Measurements from ENCODE around the gene PIPOX.

Gene PIPOX

GRCh38 chr17:29018788-29019474 lies 24.0 kb upstream of the PIPOX start:
- H3K4me3 ChIP-seq (ENCODE audit: low read depth, low read length), result no peak overlapping the region
- TF ChIP-seq, protein P1, sequence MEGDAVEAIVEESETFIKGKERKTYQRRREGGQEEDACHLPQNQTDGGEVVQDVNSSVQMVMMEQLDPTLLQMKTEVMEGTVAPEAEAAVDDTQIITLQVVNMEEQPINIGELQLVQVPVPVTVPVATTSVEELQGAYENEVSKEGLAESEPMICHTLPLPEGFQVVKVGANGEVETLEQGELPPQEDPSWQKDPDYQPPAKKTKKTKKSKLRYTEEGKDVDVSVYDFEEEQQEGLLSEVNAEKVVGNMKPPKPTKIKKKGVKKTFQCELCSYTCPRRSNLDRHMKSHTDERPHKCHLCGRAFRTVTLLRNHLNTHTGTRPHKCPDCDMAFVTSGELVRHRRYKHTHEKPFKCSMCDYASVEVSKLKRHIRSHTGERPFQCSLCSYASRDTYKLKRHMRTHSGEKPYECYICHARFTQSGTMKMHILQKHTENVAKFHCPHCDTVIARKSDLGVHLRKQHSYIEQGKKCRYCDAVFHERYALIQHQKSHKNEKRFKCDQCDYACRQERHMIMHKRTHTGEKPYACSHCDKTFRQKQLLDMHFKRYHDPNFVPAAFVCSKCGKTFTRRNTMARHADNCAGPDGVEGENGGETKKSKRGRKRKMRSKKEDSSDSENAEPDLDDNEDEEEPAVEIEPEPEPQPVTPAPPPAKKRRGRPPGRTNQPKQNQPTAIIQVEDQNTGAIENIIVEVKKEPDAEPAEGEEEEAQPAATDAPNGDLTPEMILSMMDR (IDR thresholded peaks at IDR 0.05; ENCODE audit: control insufficient read depth, extremely low read depth, insufficient read depth), result no peak
- DNase-seq (ENCODE audit: low read depth), result no peak

GRCh38 chr17:29019475-29020181 lies 23.3 kb upstream of the PIPOX start:
- H3K4me3 ChIP-seq (ENCODE audit: low read depth, low read length), result no peak overlapping the region
- TF ChIP-seq, protein P1 (IDR thresholded peaks at IDR 0.05; ENCODE audit: control insufficient read depth, extremely low read depth, insufficient read depth), result no peak
- DNase-seq (ENCODE audit: low read depth), result no peak

DNA sequence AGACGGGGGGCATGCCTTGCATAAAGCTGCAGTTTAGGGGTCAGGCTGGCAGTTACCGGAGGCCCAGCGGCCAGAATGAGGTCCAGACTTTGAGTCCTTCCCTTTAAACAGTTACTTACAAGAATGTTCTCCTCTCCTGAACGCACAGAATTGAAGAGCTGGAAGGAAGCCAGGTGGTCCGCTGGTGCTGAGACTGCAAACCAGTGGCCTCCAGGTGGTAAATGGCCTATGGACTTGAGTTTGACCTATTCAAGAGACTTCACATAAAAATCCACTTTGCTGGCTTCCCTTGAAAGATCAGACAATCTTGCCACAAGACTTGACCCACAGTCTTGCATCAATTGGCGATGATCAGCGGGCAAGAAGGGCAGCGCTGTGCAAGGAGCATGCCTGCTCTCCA lies 22.4 kb upstream of the PIPOX start:
- TF ChIP-seq, protein P1 (IDR thresholded peaks at IDR 0.05; ENCODE audit: control insufficient read depth, extremely low read depth, insufficient read depth), result no peak
- DNase-seq (ENCODE audit: low read depth), result no peak
- no peak overlapping the region for H3K4me3 ChIP-seq (ENCODE audit: low read depth, low read length)

- DNase-seq (ENCODE audit: low read depth), result no peak
- no peak overlapping the region for H3K4me3 ChIP-seq (ENCODE audit: low read depth, low read length)
- TF ChIP-seq, protein P1 (IDR thresholded peaks at IDR 0.05; ENCODE audit: control insufficient read depth, extremely low read depth, insufficient read depth), result no peak
Measured at GRCh38 chr17:29021226-29021625, 21.7 kb upstream of the PIPOX start.

DNA sequence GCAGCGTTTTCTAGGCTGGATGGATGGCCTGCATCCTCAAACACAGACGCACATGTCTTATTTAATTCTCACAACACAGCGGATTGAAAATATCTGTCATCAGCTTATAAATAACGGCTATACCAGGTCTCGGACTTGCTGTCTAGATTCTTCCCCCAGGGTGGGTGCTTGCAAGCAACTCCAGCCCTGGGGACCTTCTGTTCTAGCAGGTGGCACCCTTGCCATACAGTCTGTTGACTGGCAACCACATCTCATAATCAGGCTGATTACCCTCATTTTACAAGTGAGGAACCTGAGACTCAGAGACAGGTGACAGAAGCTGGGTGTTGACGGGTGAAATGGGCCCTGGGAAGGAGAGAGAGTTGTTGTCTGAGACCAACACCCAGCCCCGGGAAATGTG lies 20.9 kb upstream of the PIPOX start:
- DNase-seq (ENCODE audit: low read depth), result no peak
- H3K4me3 ChIP-seq (ENCODE audit: low read depth, low read length), result no peak overlapping the region

GRCh38 chr17:29024316-29024952 lies 18.5 kb upstream of the PIPOX start:
- H3K4me3 ChIP-seq (ENCODE audit: low read depth, low read length), result no peak overlapping the region
- TF ChIP-seq, protein P1 (IDR thresholded peaks at IDR 0.05; ENCODE audit: control insufficient read depth, extremely low read depth, insufficient read depth), result no peak
- no peak for DNase-seq (ENCODE audit: low read depth)

More for the DNA sequence above, 20.9 kb upstream of the PIPOX start:
- TF ChIP-seq, protein P1 (IDR thresholded peaks at IDR 0.05; ENCODE audit: control insufficient read depth, extremely low read depth, insufficient read depth), result no peak

Data from LNCaP clone FGC (cell line).